Astrocyte (in vitro differentiated cells and primary cell): ENCODE data around the gene MFNG. TPM values are rescaled to one million over a fixed set of nuclear protein-coding genes. Genes with fewer than 3 reads are reported as not detected.

Source experiments
- DNase-seq: peaks from one replicate; pipeline ENCODE4 v3.0.0-alpha.2; 2010; ENCODE audit warnings: low read depth
- FAIRE-seq: peaks from 2 replicates; lab custom pipeline; 2011; peaks lifted over from hg19 to GRCh38; lab: Jason Lieb, UNC
- H2AFZ ChIP-seq: 2 replicates; pipeline ENCODE4 v1.6.0; 2012; ENCODE audit warnings: low read depth, low read length, inconsistent platforms
- H3K27ac ChIP-seq: 2 replicates; pipeline ENCODE4 v1.5.1; 2011; ENCODE audit warnings: low read depth, low read length, inconsistent platforms
- H3K27me3 ChIP-seq: 2 replicates; pipeline ENCODE4 v1.6.0; 2011; ENCODE audit warnings: low read length, inconsistent platforms; ENCODE audit not compliant: insufficient read depth
- H3K36me3 ChIP-seq: 2 replicates; pipeline ENCODE4 v1.5.1; 2011; ENCODE audit warnings: low read length, inconsistent platforms; ENCODE audit not compliant: insufficient read depth
- H3K4me1 ChIP-seq: 2 replicates; pipeline ENCODE4 v1.5.1; 2011; ENCODE audit warnings: low read length, inconsistent platforms; ENCODE audit not compliant: insufficient read depth
- H3K4me2 ChIP-seq: 2 replicates; pipeline ENCODE4 v1.6.0; 2012; ENCODE audit warnings: low read length, inconsistent platforms
- H3K4me3 ChIP-seq: 2 replicates; pipeline ENCODE4 v1.5.1; 2011; ENCODE audit warnings: low read depth, mild to moderate bottlenecking, low read length, inconsistent platforms; ENCODE audit not compliant: insufficient read depth
- H3K79me2 ChIP-seq: 2 replicates; pipeline ENCODE4 v1.6.0; 2012; ENCODE audit warnings: mild to moderate bottlenecking, low read length, inconsistent platforms; ENCODE audit not compliant: insufficient read depth
- H3K9ac ChIP-seq: 2 replicates; pipeline ENCODE4 v1.6.0; 2012; ENCODE audit warnings: mild to moderate bottlenecking, low read length, inconsistent platforms
- H3K9me3 ChIP-seq: 2 replicates; pipeline ENCODE4 v1.5.1; 2012; ENCODE audit warnings: low read depth, mild to moderate bottlenecking, low read length, inconsistent platforms; ENCODE audit not compliant: insufficient read depth
- H4K20me1 ChIP-seq: 2 replicates; pipeline ENCODE4 v1.6.0; 2012; ENCODE audit warnings: low read length, inconsistent platforms; ENCODE audit not compliant: insufficient read depth
- H3K27ac Mint-ChIP-seq: one replicate; pipeline ENCODE4 v1.8.0; 2021; ENCODE audit warnings: mild to moderate bottlenecking, mixed read lengths; ENCODE audit not compliant: unreplicated experiment
- H3K27me3 Mint-ChIP-seq: one replicate; pipeline ENCODE4 v1.8.0; 2021; ENCODE audit warnings: low read depth, mixed read lengths; ENCODE audit not compliant: unreplicated experiment
- H3K36me3 Mint-ChIP-seq: one replicate; pipeline ENCODE4 v1.8.0; 2021; ENCODE audit warnings: low read depth, mixed read lengths; ENCODE audit not compliant: unreplicated experiment
- H3K4me1 Mint-ChIP-seq: one replicate; pipeline ENCODE4 v1.8.0; 2021; ENCODE audit warnings: low read depth, mixed read lengths; ENCODE audit not compliant: unreplicated experiment
- H3K4me3 Mint-ChIP-seq: one replicate; pipeline ENCODE4 v1.8.0; 2021; ENCODE audit warnings: mild to moderate bottlenecking, moderate library complexity, mixed read lengths; ENCODE audit not compliant: unreplicated experiment
- H3K9me3 Mint-ChIP-seq: one replicate; pipeline ENCODE4 v1.8.0; 2021; ENCODE audit warnings: mild to moderate bottlenecking, mixed read lengths; ENCODE audit not compliant: unreplicated experiment
- EZH2 ChIP-seq: IDR thresholded peaks from 2 replicates; pipeline ENCODE4 v1.6.1; 2012; ENCODE audit warnings: mild to moderate bottlenecking, low read length, inconsistent platforms; ENCODE audit not compliant: insufficient read depth
- total RNA-seq: library from RNA; stranded (reverse); gene quantifications from 2 replicates; pipeline ENCODE4 v1.2.1, GENCODE V29; 2021
- TF ChIP-seq, protein P1 (sequence below): IDR thresholded peaks from 2 replicates; pipeline ENCODE4 v1.5.1; 2011; ENCODE audit warnings: low read depth, mild to moderate bottlenecking, inconsistent platforms, low read length, moderate library complexity; ENCODE audit not compliant: insufficient read depth

The MFNG gene
- total RNA-seq, 1 donor from 2014 or later, result 1.4 TPM

DNA sequence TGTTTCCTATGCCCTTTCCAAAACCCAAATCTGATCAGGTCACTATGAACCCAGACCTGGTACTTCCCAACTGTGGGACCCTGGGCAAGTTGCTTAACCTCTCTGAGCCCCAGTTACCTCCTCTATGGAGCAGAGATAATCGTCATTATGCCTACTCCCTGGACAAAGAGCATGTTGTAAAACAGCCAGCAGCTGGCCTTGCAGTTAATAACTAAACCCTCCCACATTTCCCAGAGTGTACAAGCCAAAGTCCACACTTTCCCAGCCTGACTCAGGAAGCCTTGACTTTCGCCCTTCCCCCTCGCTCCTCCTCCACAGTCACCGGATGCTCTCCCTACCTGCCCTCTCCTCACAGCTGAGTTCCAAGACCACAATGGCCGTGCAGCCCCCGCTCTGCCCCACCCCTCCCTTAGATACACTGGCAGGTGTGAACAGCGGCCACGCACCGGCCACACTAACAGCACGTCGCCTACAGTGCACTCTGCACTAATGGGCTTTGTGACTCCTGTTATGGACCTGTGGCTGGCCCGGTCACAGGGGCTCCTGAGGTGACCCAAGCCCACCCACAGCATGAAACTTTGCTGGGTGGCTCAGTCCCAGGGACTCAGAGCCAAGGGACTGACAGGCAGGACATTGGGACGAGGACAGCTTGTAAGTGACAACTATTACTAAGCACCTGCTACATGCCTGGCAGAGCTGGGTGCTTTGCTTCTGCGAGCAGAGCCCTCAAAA, 15.6 kb upstream of the MFNG start:
- peak overlapping the region; percentile 66 for H3K27ac Mint-ChIP-seq
- H3K36me3 Mint-ChIP-seq, result peaks cover 10% of the 10 kb centered on the region
- H3K27me3 ChIP-seq, result no peaks in the 10 kb centered on the region
- FAIRE-seq (peak; percentile 82), DNase-seq (peak; percentile 86)
- peak overlapping the region; percentile 66 for H3K27ac ChIP-seq
- TF ChIP-seq, protein P1, sequence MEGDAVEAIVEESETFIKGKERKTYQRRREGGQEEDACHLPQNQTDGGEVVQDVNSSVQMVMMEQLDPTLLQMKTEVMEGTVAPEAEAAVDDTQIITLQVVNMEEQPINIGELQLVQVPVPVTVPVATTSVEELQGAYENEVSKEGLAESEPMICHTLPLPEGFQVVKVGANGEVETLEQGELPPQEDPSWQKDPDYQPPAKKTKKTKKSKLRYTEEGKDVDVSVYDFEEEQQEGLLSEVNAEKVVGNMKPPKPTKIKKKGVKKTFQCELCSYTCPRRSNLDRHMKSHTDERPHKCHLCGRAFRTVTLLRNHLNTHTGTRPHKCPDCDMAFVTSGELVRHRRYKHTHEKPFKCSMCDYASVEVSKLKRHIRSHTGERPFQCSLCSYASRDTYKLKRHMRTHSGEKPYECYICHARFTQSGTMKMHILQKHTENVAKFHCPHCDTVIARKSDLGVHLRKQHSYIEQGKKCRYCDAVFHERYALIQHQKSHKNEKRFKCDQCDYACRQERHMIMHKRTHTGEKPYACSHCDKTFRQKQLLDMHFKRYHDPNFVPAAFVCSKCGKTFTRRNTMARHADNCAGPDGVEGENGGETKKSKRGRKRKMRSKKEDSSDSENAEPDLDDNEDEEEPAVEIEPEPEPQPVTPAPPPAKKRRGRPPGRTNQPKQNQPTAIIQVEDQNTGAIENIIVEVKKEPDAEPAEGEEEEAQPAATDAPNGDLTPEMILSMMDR, result no peak
- TF ChIP-seq EZH2, result no peak
- H3K9ac ChIP-seq, result peak overlapping the region; percentile 57
- H3K4me3 ChIP-seq, result no peak overlapping the region
- peaks cover 15% of the 10 kb centered on the region for H4K20me1 ChIP-seq
- peaks cover 40% of the 10 kb centered on the region for H3K4me1 ChIP-seq
- H3K27me3 Mint-ChIP-seq, result no peaks in the 10 kb centered on the region
- peak overlapping the region; percentile 74 for H3K4me2 ChIP-seq
- peaks cover 6% of the 10 kb centered on the region for H3K79me2 ChIP-seq
- H3K36me3 ChIP-seq, result peaks cover 16% of the 10 kb centered on the region
- H3K4me3 Mint-ChIP-seq, result peak overlapping the region; percentile 63
- no peaks in the 10 kb centered on the region for H3K9me3 ChIP-seq
- no peak overlapping the region for H2AFZ ChIP-seq
- H3K9me3 Mint-ChIP-seq, result no peaks in the 10 kb centered on the region
- H3K4me1 Mint-ChIP-seq, result peaks cover 38% of the 10 kb centered on the region

DNA sequence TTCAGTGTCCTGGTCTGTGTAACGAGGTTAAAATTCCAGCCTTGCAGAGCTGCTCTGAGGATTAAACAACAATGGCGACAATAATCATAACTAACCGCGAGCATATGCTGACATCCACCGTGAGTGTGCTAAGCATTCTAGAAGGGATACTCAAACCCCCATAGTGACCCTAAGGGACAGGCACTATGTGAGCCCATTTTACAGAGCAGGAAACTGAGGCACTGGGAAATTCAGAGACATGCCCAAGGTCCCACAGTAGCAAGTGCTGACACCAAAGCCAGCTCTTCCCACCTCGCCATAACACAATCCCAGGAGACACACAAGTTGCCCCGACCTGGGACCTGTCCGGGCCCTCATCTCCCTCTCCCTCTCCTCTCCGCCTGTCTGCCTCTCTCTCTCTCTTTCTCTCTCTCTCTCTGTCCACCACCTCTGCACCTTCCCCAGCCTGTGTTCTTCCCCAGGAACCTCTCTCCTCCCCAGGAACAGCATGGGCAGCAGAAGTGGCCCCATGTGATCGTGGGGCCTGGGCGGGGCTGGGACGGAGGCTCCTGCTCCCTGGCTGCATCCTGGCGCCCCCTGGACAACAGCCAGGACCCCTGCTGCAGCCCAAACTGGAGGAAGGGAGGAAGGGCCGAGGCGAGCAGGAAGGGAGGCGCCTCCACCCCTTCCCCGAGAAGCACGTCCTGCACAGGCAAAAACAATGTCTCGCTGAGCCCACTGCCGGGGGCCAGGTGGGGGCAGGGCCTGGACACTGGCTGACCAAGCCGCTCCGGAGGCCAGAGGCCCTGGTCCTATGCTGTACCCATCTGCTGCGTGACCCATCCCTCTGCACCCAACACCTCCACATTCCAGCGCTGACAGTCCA, 14.8 kb upstream of the MFNG start:
- peak overlapping the region; percentile 74 for H3K4me2 ChIP-seq

More for the DNA sequence above, 14.8 kb upstream of the MFNG start:
- H3K36me3 Mint-ChIP-seq, result peaks cover 7% of the 10 kb centered on the region
- H3K9me3 Mint-ChIP-seq, result no peaks in the 10 kb centered on the region
- Histone ChIP-seq H4K20me1 (peaks cover 15% of the 10 kb centered on the region), H3K9me3 (no peaks in the 10 kb centered on the region), H2AFZ (no peak overlapping the region), H3K4me1 (peaks cover 48% of the 10 kb centered on the region), H3K27ac (peak overlapping the region; percentile 66), H3K36me3 (peaks cover 15% of the 10 kb centered on the region), H3K79me2 (peaks cover 10% of the 10 kb centered on the region), H3K4me3 (no peak overlapping the region), H3K27me3 (no peaks in the 10 kb centered on the region), H3K9ac (peak overlapping the region; percentile 57)
- H3K27ac Mint-ChIP-seq, result peak overlapping the region; percentile 66
- DNase-seq (no peak), FAIRE-seq (no peak)
- H3K27me3 Mint-ChIP-seq, result no peaks in the 10 kb centered on the region
- peaks cover 41% of the 10 kb centered on the region for H3K4me1 Mint-ChIP-seq
- peak overlapping the region; percentile 63 for H3K4me3 Mint-ChIP-seq
- TF ChIP-seq EZH2, result no peak
- TF ChIP-seq, protein P1, result no peak
